GM13976 (cell line): ENCODE results near the gene KRT27.
A peak's percentile ranks its signal among the peaks of the same experiment; 100 is the strongest.

ENCODE experiments used
- DNase-seq: peaks from one replicate; pipeline ENCODE4 v3.0.0; 2012; ENCODE audit warnings: low spot score
- in situ Hi-C: fragments of 300-500 bp; cut with MboI; formaldehyde crosslinking; loops from one replicate; pipeline ENCODE4 v1.12.0; 2022; ENCODE audit warnings: low sequenced_read_pairs, mixed read lengths, inconsistent platforms; ENCODE audit not compliant: unreplicated experiment
- TF ChIP-seq, protein P1 (sequence below): IDR thresholded peaks from 2 replicates; pipeline ENCODE4 v1.5.1; 2012; ENCODE audit warnings: borderline replicate concordance, mild to moderate bottlenecking; ENCODE audit not compliant: insufficient read depth; ENCODE audit errors: extremely low read depth, missing control alignments, control extremely low read depth

KRT27 gene

DNA sequence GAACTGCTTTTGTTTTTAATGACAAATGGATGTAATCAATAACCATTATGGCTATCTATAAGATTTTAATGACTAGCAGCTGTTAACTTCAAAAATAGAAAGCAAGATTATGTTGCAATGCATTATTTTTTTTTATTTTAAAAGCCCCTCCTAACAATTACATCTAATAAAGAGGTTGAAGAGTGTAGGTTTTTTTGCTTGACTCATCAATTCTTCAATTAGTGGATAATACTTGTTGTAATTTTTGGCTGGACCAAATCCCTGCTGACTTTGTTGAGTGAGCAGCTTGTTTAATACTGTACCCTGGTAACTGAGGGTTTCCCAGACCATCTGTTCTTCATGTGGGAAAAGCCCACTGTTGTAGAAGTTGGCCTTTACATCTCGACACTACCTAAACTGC is 51.4 kb downstream of the KRT27 start:
- no peak for DNase-seq
- TF ChIP-seq, protein P1, sequence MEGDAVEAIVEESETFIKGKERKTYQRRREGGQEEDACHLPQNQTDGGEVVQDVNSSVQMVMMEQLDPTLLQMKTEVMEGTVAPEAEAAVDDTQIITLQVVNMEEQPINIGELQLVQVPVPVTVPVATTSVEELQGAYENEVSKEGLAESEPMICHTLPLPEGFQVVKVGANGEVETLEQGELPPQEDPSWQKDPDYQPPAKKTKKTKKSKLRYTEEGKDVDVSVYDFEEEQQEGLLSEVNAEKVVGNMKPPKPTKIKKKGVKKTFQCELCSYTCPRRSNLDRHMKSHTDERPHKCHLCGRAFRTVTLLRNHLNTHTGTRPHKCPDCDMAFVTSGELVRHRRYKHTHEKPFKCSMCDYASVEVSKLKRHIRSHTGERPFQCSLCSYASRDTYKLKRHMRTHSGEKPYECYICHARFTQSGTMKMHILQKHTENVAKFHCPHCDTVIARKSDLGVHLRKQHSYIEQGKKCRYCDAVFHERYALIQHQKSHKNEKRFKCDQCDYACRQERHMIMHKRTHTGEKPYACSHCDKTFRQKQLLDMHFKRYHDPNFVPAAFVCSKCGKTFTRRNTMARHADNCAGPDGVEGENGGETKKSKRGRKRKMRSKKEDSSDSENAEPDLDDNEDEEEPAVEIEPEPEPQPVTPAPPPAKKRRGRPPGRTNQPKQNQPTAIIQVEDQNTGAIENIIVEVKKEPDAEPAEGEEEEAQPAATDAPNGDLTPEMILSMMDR = no peak
- in situ Hi-C loops = no loop called here

DNA sequence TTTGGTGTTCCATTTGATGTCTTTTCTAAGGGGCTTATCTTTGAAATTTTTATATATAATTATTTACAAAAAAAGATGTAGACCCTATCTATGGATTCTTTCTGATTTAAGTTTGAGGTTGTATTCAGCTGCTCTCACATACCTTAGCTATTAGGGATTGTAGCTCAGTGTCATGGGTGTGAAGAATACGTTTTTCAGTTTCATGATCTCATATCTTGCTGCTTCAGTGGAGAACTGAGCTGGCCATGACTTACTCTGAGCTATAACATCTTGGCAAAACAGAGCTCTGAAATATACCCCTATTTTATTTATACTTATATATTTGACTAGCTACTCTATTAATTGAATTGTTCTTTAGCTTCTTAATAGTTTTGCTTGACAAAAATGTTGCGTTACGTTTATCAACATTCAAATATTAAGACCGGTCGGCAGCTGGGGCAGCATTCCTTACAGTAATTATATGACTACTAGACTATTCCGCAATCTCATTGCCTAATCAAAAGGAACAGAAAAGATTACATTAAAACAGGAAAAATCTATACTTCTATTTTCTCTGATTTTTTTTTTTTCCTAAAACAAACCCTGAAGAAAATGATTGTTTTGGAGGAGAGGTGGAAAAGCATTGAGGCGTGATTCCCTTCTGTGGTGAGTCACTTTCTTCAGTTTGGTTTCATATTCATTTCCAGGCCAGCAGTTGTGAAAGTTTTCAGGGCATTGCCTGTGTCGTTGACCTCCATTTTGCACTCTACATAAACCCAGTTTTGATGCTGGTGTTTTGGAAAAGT is 54.7 kb downstream of the KRT27 start:
- peak; percentile 57 for DNase-seq
- in situ Hi-C loops = no loop called here
- TF ChIP-seq, protein P1 = no peak

DNA sequence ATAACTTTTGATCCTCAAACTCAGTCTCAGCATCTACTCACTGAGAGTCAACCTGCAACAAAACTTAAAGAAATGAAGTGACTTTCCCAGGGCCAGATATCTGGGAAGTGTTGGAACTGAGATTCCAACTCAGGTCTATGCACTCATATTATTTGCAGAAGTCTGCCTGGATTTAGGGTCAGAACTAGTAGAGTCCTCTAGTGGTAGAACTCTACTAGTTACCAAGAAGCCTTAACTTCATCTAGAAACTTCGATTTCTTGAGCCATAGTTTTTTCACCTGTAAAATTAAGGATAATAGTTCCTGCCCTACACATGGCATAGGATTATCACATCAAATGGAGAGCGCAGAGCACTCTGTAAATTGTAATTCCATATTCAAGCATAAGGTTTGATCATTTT is 55.4 kb downstream of the KRT27 start:
- TF ChIP-seq, protein P1 = no peak
- in situ Hi-C loops = no loop called here
- DNase-seq = no peak
